Esophagus muscularis mucosa (tissue), 3 donors: ENCODE measurements around the gene AGA.

Experiments
- POLR2A ChIP-seq: fragments of 450-650 bp; IDR thresholded peaks from one replicate; pipeline ENCODE4 v1.6.1; 2017; ENCODE audit warnings: antibody characterized with exemption, moderate library complexity, mild to moderate bottlenecking, low read depth
- POLR2AphosphoS5 ChIP-seq, 2 donors: sonication (generic); formaldehyde crosslinking; IDR thresholded peaks; one replicate each; pipeline ENCODE4 v1.6.1; 2017; ENCODE audit warnings: antibody characterized with exemption in 2 of 2
- TF ChIP-seq, protein P1 (sequence below), 3 experiments: fragments of 200-600 bp in 2 of 3; fragments of 450-650 bp in 1 of 3; sonication (generic) in 2 of 3; IDR thresholded peaks; one replicate each; pipeline ENCODE4 v1.5.1; 2017 to 2019; ENCODE audit warnings: antibody characterized with exemption in 3 of 3, mild to moderate bottlenecking in 2 of 3, moderate library complexity in 1 of 3

DNA sequence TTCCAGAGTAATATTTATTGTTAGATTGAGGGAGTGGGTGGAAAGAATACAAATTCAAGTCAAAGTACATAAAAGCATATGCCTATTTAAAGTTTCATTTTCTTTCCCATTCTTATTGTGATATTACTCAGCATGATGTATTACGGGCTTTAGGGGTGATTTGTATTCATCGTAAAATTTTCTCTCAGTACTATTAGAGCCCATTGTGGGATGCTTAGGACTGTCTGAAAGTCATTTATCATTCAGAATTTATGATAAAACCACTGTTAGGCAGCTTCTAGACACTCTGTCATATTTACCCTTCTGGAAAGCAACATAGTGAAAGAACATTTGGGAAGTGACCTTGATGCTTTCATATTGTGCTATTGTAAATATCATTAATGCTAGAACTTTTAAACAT lies 45.9 kb downstream of the AGA start:
- TF ChIP-seq POLR2AphosphoS5 (IDR thresholded peaks at IDR 0.05) = no peak
- TF ChIP-seq, protein P1, sequence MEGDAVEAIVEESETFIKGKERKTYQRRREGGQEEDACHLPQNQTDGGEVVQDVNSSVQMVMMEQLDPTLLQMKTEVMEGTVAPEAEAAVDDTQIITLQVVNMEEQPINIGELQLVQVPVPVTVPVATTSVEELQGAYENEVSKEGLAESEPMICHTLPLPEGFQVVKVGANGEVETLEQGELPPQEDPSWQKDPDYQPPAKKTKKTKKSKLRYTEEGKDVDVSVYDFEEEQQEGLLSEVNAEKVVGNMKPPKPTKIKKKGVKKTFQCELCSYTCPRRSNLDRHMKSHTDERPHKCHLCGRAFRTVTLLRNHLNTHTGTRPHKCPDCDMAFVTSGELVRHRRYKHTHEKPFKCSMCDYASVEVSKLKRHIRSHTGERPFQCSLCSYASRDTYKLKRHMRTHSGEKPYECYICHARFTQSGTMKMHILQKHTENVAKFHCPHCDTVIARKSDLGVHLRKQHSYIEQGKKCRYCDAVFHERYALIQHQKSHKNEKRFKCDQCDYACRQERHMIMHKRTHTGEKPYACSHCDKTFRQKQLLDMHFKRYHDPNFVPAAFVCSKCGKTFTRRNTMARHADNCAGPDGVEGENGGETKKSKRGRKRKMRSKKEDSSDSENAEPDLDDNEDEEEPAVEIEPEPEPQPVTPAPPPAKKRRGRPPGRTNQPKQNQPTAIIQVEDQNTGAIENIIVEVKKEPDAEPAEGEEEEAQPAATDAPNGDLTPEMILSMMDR (IDR thresholded peaks at IDR 0.05) = no peak
- TF ChIP-seq POLR2A = no peak
